Neutrophil (primary cell): ENCODE data around the gene XRCC4.

Source experiments
- H3K27ac ChIP-seq: fragments of 200-600 bp; sonication (generic); 2 replicates; pipeline ENCODE4 v1.5.1; 2016; ENCODE audit warnings: mild to moderate bottlenecking, moderate library complexity
- H3K27me3 ChIP-seq: fragments of 200-600 bp; sonication (generic); 2 replicates; pipeline ENCODE4 v1.6.0; 2016; ENCODE audit warnings: mild to moderate bottlenecking
- H3K36me3 ChIP-seq: fragments of 200-600 bp; sonication (generic); 2 replicates; pipeline ENCODE4 v1.5.1; 2017
- H3K4me1 ChIP-seq, 2 experiments: fragments of 200-600 bp in 1 of 2; sonication (generic) in 1 of 2; 1 replicate in 1 of 2; 2 replicates in 1 of 2; pipeline versions ENCODE4 v1.5.1 to v1.6.1; 2013 to 2016; ENCODE audit warnings: low read depth in 1 of 2, low read length in 1 of 2, mild to moderate bottlenecking in 1 of 2, moderate library complexity in 1 of 2; ENCODE audit not compliant: control insufficient read depth in 1 of 2, insufficient read depth in 1 of 2
- H3K4me3 ChIP-seq, 2 experiments: fragments of 200-600 bp in 1 of 2; sonication (generic) in 1 of 2; 1 replicate in 1 of 2; 2 replicates in 1 of 2; pipeline ENCODE4 v1.5.1; 2013 to 2016; ENCODE audit warnings: low read depth in 1 of 2, low read length in 1 of 2, mild to moderate bottlenecking in 1 of 2, moderate library complexity in 1 of 2
- H3K9me3 ChIP-seq: fragments of 200-600 bp; sonication (generic); 2 replicates; pipeline ENCODE4 v1.5.1; 2016
- CTCF ChIP-seq: fragments of 200-600 bp; sonication (generic); IDR thresholded peaks from 2 replicates; pipeline ENCODE4 v1.5.1; 2016; ENCODE audit warnings: antibody characterized with exemption

XRCC4 gene

GRCh38 chr5:83331842-83332241 lies 254.5 kb downstream of the XRCC4 start:
- no peak overlapping the region for H3K27ac ChIP-seq
- H3K9me3 ChIP-seq = no peaks in the 10 kb centered on the region
- H3K4me1 ChIP-seq = no peaks in the 10 kb centered on the region
- H3K4me3 ChIP-seq = no peak overlapping the region
- no peak for TF ChIP-seq CTCF
- no peaks in the 10 kb centered on the region for H3K27me3 ChIP-seq
- no peaks in the 10 kb centered on the region for H3K36me3 ChIP-seq

- H3K27me3 ChIP-seq = no peaks in the 10 kb centered on the region
- no peak overlapping the region for H3K27ac ChIP-seq
- no peak for TF ChIP-seq CTCF
Measured at GRCh38 chr5:83337453-83338035, 260.2 kb downstream of the XRCC4 start.

GRCh38 chr5:83340511-83340918 lies 263.2 kb downstream of the XRCC4 start:
- H3K27me3 ChIP-seq = no peaks in the 10 kb centered on the region
- no peaks in the 10 kb centered on the region for H3K9me3 ChIP-seq
- no peak overlapping the region for H3K4me3 ChIP-seq
- H3K4me1 ChIP-seq = no peaks in the 10 kb centered on the region
- no peaks in the 10 kb centered on the region for H3K36me3 ChIP-seq
- TF ChIP-seq CTCF = no peak
- H3K27ac ChIP-seq = no peak overlapping the region

More at GRCh38 chr5:83337453-83338035, 260.2 kb downstream of the XRCC4 start:
- Histone ChIP-seq H3K4me3 (no peak overlapping the region), H3K4me1 (no peaks in the 10 kb centered on the region), H3K36me3 (no peaks in the 10 kb centered on the region), H3K9me3 (no peaks in the 10 kb centered on the region)

GRCh38 chr5:83341815-83342334 lies 264.5 kb downstream of the XRCC4 start:
- no peak overlapping the region for H3K4me3 ChIP-seq
- H3K27ac ChIP-seq = no peak overlapping the region
- H3K9me3 ChIP-seq = no peaks in the 10 kb centered on the region
- TF ChIP-seq CTCF = no peak
- no peaks in the 10 kb centered on the region for H3K27me3 ChIP-seq
- H3K4me1 ChIP-seq = no peaks in the 10 kb centered on the region
- no peaks in the 10 kb centered on the region for H3K36me3 ChIP-seq

- H3K36me3 ChIP-seq = no peaks in the 10 kb centered on the region
- H3K4me1 ChIP-seq = no peaks in the 10 kb centered on the region
- no peak for TF ChIP-seq CTCF
Measured at GRCh38 chr5:83342465-83342864, 265.1 kb downstream of the XRCC4 start.

More at GRCh38 chr5:83342465-83342864, 265.1 kb downstream of the XRCC4 start:
- Histone ChIP-seq H3K9me3 (peaks cover 5% of the 10 kb centered on the region), H3K27ac (no peak overlapping the region), H3K4me3 (no peak overlapping the region), H3K27me3 (no peaks in the 10 kb centered on the region)
